Endothelial cell of umbilical vein (primary cell): Measurements from ENCODE around the gene ACVR1C. TPM values are rescaled to one million over a fixed set of nuclear protein-coding genes. Genes with fewer than 3 reads are reported as not detected.

Experiments used
- BruUV-seq: library from RNA; stranded (reverse); fragments of 400-500 nt; replicated peaks from 2 replicates; lab custom pipeline; 2021; lab: Mats Ljungman, UMichigan
- CTCF ChIA-PET: fragments of 300-600, 350-600 bp; sonication (Branson Sonifier 250); formaldehyde crosslinking; loops from one replicate; lab custom pipeline; 2021; ENCODE audit warnings: antibody characterized with exemption, inconsistent platforms; lab: Charles Lee
- POLR2A ChIA-PET: fragments of 300-600, 350-600 bp; sonication (Branson Sonifier 250); formaldehyde crosslinking; loops from one replicate; lab custom pipeline; 2021; ENCODE audit warnings: antibody characterized with exemption, inconsistent platforms; lab: Charles Lee
- DNase-seq: peaks from one replicate; pipeline ENCODE4 v3.0.0-alpha.2; 2011; ENCODE audit warnings: low read depth, low spot score
- FAIRE-seq: peaks from 2 replicates; lab custom pipeline; 2011; peaks lifted over from hg19 to GRCh38; lab: Jason Lieb, UNC
- H2AFZ ChIP-seq: 2 replicates; pipeline ENCODE4 v1.6.0; 2012; ENCODE audit warnings: low read depth, low read length, control low read depth, inconsistent platforms
- H3K27ac ChIP-seq: 2 replicates; pipeline ENCODE4 v1.5.1; 2011; ENCODE audit warnings: low read depth, mild to moderate bottlenecking, control low read depth, low read length, moderate library complexity; ENCODE audit not compliant: insufficient read depth
- H3K27me3 ChIP-seq, 2 experiments: 2 replicates each; pipeline versions ENCODE4 v1.6.0 to v1.6.1; 2011; ENCODE audit warnings: low read length in 2 of 2, mixed read lengths in 1 of 2; ENCODE audit not compliant: control insufficient read depth in 2 of 2, insufficient read depth in 2 of 2
- H3K36me3 ChIP-seq, 2 experiments: 2 replicates in 1 of 2; 3 replicates in 1 of 2; pipeline ENCODE4 v1.5.1; 2011; ENCODE audit warnings: low read length in 2 of 2, mild to moderate bottlenecking in 1 of 2, moderate library complexity in 1 of 2; ENCODE audit not compliant: control insufficient read depth in 2 of 2, insufficient read depth in 2 of 2; ENCODE audit errors: extremely low read depth in 1 of 2
- H3K4me1 ChIP-seq: 3 replicates; pipeline ENCODE4 v1.5.1; 2011; ENCODE audit warnings: mild to moderate bottlenecking, low read length; ENCODE audit not compliant: control insufficient read depth, insufficient read depth; ENCODE audit errors: extremely low read depth
- H3K4me2 ChIP-seq: 2 replicates; pipeline ENCODE4 v1.6.1; 2011; ENCODE audit warnings: low read length, control low read depth, mixed read lengths; ENCODE audit not compliant: insufficient read depth
- H3K4me3 ChIP-seq, 3 experiments: fragments of 200-600 bp in 1 of 3; sonication (generic), shearing (Covaris generic) in 1 of 3; replicated peaks in 1 of 3; 2 replicates each; pipeline ENCODE4 v1.5.1; 2011 to 2016; ENCODE audit warnings: control low read depth in 3 of 3, low read length in 3 of 3, mild to moderate bottlenecking in 2 of 3, inconsistent platforms in 1 of 3, low read depth in 1 of 3, moderate library complexity in 1 of 3; ENCODE audit not compliant: insufficient read depth in 1 of 3
- H3K79me2 ChIP-seq: 2 replicates; pipeline ENCODE4 v1.6.0; 2012; ENCODE audit warnings: low read length, inconsistent platforms; ENCODE audit not compliant: control insufficient read depth, insufficient read depth
- H3K9ac ChIP-seq: replicated peaks from 2 replicates; pipeline ENCODE3; 2011; ENCODE audit warnings: low read length, control low read depth; ENCODE audit not compliant: insufficient read depth; ENCODE audit errors: extremely low read depth
- H3K9me1 ChIP-seq: replicated peaks from 3 replicates; pipeline ENCODE4 v1.6.0; 2011; ENCODE audit warnings: mild to moderate bottlenecking, low read length; ENCODE audit not compliant: control insufficient read depth, insufficient read depth; ENCODE audit errors: extremely low read depth
- H3K9me3 ChIP-seq: replicated peaks from 2 replicates; pipeline ENCODE4 v1.5.1; 2012; ENCODE audit warnings: low read length, inconsistent platforms; ENCODE audit not compliant: control insufficient read depth, insufficient read depth
- H4K20me1 ChIP-seq: replicated peaks from 2 replicates; pipeline ENCODE3; 2011; ENCODE audit warnings: mild to moderate bottlenecking, low read length; ENCODE audit not compliant: control insufficient read depth, insufficient read depth; ENCODE audit errors: extremely low read depth
- EZH2 ChIP-seq: IDR thresholded peaks from 2 replicates; pipeline ENCODE4 v1.6.1; 2012; ENCODE audit warnings: borderline replicate concordance, low read depth, mild to moderate bottlenecking, moderate library complexity, low read length, inconsistent platforms; ENCODE audit not compliant: severe bottlenecking
- FOS ChIP-seq: IDR thresholded peaks from 2 replicates; pipeline ENCODE4 v1.6.1; 2011; ENCODE audit warnings: mild to moderate bottlenecking, low read length, moderate library complexity, borderline replicate concordance; ENCODE audit not compliant: insufficient read depth
- GATA2 ChIP-seq: IDR thresholded peaks from 2 replicates; pipeline ENCODE4 v1.7.0; 2011; ENCODE audit warnings: low read depth, mild to moderate bottlenecking, moderate library complexity, mixed read lengths, low read length; ENCODE audit not compliant: insufficient read length, insufficient read depth
- JUN ChIP-seq: IDR thresholded peaks from 2 replicates; pipeline ENCODE4 v1.6.1; 2011; ENCODE audit warnings: borderline replicate concordance, low read depth; ENCODE audit not compliant: insufficient read length, insufficient read depth
- MYC ChIP-seq: IDR thresholded peaks from one replicate; pipeline ENCODE4 v1.6.1; 2011; ENCODE audit warnings: mild to moderate bottlenecking, low read depth, low read length
- POLR2A ChIP-seq: IDR thresholded peaks from 2 replicates; pipeline ENCODE4 v1.6.1; 2012; ENCODE audit warnings: low read depth, mild to moderate bottlenecking, control low read depth, low read length
- POLR2AphosphoS5 ChIP-seq: IDR thresholded peaks from 2 replicates; pipeline ENCODE4 v1.6.1; 2012; ENCODE audit warnings: low read depth, mild to moderate bottlenecking, control low read depth, low read length, moderate library complexity; ENCODE audit not compliant: insufficient read depth
- dilution Hi-C: fragments of 300-500 bp; cut with MboI; formaldehyde crosslinking; loops from one replicate; pipeline ENCODE4 v1.15.0; 2019; ENCODE audit warnings: low sequenced_read_pairs; ENCODE audit not compliant: extremely low pct_ligation_motif_present
- intact Hi-C: fragments of 100-400 bp; cut with micrococcal nuclease; formaldehyde crosslinking; loops from one replicate; pipeline ENCODE4 v1.10.0; 2022
- polyA plus RNA-seq, 4 experiments: library from polyadenylated mRNA; depleted of rRNA in 3 of 4; stranded (reverse) in 3 of 4; unstranded in 1 of 4; fragments of >200 nt; gene quantifications; 2 replicates each; pipeline versions ENCODE4 v1.2.1 to v1.2.3, GENCODE V29; 2011 to 2012; ENCODE audit warnings: missing spikeins in 1 of 4
- total RNA-seq: library from RNA; stranded (reverse); gene quantifications from 2 replicates; pipeline ENCODE4 v1.2.3, GENCODE V29; 2021
- TF ChIP-seq, protein P1 (sequence below), 2 donors: IDR thresholded peaks; 1 replicate in 1 of 2; 2 replicates in 1 of 2; pipeline ENCODE4 v1.5.1; 2011; ENCODE audit warnings: low read length in 2 of 2, mild to moderate bottlenecking in 2 of 2, moderate library complexity in 2 of 2, control low read depth in 1 of 2, inconsistent platforms in 1 of 2, low read depth in 1 of 2; ENCODE audit not compliant: insufficient read depth in 1 of 2; ENCODE audit errors: extremely low read depth in 1 of 2
- TF ChIP-seq, protein P2 (sequence below): IDR thresholded peaks from 2 replicates; pipeline ENCODE4 v1.6.1; 2011; ENCODE audit not compliant: insufficient read depth, insufficient read length

ACVR1C gene
- total and polyA plus RNA-seq, 2 donors (not counting 3 experiments of a cell fraction or from before 2014, with no cell fraction given) = not detected

DNA sequence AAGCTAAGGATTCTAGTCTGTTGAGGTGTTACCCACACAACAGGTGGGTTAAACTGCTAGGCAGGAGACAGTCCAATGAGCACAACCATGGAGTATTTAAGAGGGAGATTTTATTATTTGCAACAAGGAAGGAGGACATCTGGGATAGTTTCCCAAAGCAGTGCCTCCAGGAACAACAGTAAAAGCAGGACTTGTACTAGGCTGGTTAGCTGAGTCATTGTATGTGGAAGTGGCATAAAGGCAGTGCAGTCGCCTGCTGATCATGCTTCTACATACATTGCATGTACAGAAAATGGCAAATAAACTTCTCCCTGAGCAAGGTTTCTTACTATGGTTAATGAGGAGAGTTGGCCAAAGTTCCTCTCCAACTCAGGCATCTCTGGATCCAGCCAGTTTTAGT is 138.7 kb downstream of the ACVR1C start:
- no peaks in the 10 kb centered on the region for H3K9me3 ChIP-seq
- no peaks in the 10 kb centered on the region for H3K79me2 ChIP-seq
- H2AFZ ChIP-seq = no peak overlapping the region
- DNase-seq (no peak), FAIRE-seq (no peak)
- H3K27me3 ChIP-seq = peaks cover 2 to 5% of the 10 kb centered on the region in 2 experiments
- POLR2A ChIA-PET = no interaction called here
- intact Hi-C loops = no loop called here
- H3K9me1 ChIP-seq = no peaks in the 10 kb centered on the region
- no peak overlapping the region for H3K9ac ChIP-seq
- TF ChIP-seq FOS = no peak
- no peak for TF ChIP-seq EZH2
- TF ChIP-seq, protein P1, sequence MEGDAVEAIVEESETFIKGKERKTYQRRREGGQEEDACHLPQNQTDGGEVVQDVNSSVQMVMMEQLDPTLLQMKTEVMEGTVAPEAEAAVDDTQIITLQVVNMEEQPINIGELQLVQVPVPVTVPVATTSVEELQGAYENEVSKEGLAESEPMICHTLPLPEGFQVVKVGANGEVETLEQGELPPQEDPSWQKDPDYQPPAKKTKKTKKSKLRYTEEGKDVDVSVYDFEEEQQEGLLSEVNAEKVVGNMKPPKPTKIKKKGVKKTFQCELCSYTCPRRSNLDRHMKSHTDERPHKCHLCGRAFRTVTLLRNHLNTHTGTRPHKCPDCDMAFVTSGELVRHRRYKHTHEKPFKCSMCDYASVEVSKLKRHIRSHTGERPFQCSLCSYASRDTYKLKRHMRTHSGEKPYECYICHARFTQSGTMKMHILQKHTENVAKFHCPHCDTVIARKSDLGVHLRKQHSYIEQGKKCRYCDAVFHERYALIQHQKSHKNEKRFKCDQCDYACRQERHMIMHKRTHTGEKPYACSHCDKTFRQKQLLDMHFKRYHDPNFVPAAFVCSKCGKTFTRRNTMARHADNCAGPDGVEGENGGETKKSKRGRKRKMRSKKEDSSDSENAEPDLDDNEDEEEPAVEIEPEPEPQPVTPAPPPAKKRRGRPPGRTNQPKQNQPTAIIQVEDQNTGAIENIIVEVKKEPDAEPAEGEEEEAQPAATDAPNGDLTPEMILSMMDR (IDR thresholded peaks at IDR 0.05; ENCODE audit: extremely low read depth in 1 of 2, insufficient read depth in 1 of 2, low read depth in 1 of 2, low read length in 2 of 2) = no peak
- TF ChIP-seq, protein P2, sequence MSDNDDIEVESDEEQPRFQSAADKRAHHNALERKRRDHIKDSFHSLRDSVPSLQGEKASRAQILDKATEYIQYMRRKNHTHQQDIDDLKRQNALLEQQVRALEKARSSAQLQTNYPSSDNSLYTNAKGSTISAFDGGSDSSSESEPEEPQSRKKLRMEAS = no peak
- TF ChIP-seq GATA2 = no peak
- TF ChIP-seq POLR2A = no peak
- TF ChIP-seq MYC = no peak
- TF ChIP-seq POLR2AphosphoS5 = no peak
- TF ChIP-seq JUN = no peak
- H3K4me2 ChIP-seq = no peak overlapping the region
- H3K4me3 ChIP-seq = no peak overlapping the region
- no peaks in the 10 kb centered on the region for H3K36me3 ChIP-seq
- H3K4me1 ChIP-seq = peaks cover 5% of the 10 kb centered on the region
- no peaks in the 10 kb centered on the region for H4K20me1 ChIP-seq
- no peak overlapping the region for H3K27ac ChIP-seq
- dilution Hi-C loops = no loop called here
- BruUV-seq = no TSS peak
- CTCF ChIA-PET = interaction anchor here (1.4 kb wide), 1 partner anchor 1264 kb away, joined by 3 read pairs; no protein-coding TSS in a partner anchor
